Ascending aorta (tissue), 2 donors: ENCODE data around the gene DOC2B. TPM values are rescaled to one million over a fixed set of nuclear protein-coding genes. Genes with fewer than 3 reads are reported as not detected.

Source experiments
- DNase-seq, 2 donors: peaks; one replicate each; pipeline ENCODE4 v3.0.0-alpha.2; 2019; ENCODE audit warnings: low spot score in 2 of 2
- H3K27ac ChIP-seq, 2 donors: fragments of 200-600 bp; sonication (generic); one replicate each; pipeline ENCODE4 v1.5.1; 2016 to 2017; ENCODE audit warnings: mild to moderate bottlenecking in 1 of 2
- H3K27me3 ChIP-seq: fragments of 200-600 bp; sonication (generic); one replicate; pipeline ENCODE4 v1.5.1; 2017
- H3K36me3 ChIP-seq, 2 donors: fragments of 200-600 bp; sonication (generic); one replicate each; pipeline ENCODE4 v1.5.1; 2016
- H3K4me1 ChIP-seq, 2 donors: fragments of 200-600 bp; sonication (generic); one replicate each; pipeline ENCODE4 v1.5.1; 2016 to 2017; ENCODE audit warnings: mild to moderate bottlenecking in 1 of 2
- H3K4me3 ChIP-seq, 2 donors: fragments of 200-600 bp; sonication (generic); one replicate each; pipeline ENCODE4 v1.5.1; 2016 to 2017; ENCODE audit warnings: mild to moderate bottlenecking in 1 of 2
- H3K9me3 ChIP-seq, 2 donors: fragments of 200-600 bp; sonication (generic); one replicate each; pipeline ENCODE4 v1.5.1; 2016
- intact Hi-C: fragments of 100-400 bp; cut with DNase I; formaldehyde crosslinking; loops from one replicate; pipeline ENCODE4 v1.15.1; 2023
- total RNA-seq: library from RNA; depleted of rRNA; stranded (reverse); fragments of >200 nt; gene quantifications from one replicate; pipeline ENCODE4 v1.1.0, GENCODE V29; 2016
- TF ChIP-seq, protein P1 (sequence below), 3 experiments: fragments of 200-600 bp in 2 of 3; fragments of 450-650 bp in 1 of 3; sonication (generic) in 2 of 3; IDR thresholded peaks; one replicate each; pipeline ENCODE4 v1.5.1; 2016 to 2019; ENCODE audit warnings: antibody characterized with exemption in 3 of 3, mild to moderate bottlenecking in 1 of 3, moderate library complexity in 1 of 3

DOC2B gene
- total RNA-seq, 1 donor from 2014 or later, result 200 TPM

DNA sequence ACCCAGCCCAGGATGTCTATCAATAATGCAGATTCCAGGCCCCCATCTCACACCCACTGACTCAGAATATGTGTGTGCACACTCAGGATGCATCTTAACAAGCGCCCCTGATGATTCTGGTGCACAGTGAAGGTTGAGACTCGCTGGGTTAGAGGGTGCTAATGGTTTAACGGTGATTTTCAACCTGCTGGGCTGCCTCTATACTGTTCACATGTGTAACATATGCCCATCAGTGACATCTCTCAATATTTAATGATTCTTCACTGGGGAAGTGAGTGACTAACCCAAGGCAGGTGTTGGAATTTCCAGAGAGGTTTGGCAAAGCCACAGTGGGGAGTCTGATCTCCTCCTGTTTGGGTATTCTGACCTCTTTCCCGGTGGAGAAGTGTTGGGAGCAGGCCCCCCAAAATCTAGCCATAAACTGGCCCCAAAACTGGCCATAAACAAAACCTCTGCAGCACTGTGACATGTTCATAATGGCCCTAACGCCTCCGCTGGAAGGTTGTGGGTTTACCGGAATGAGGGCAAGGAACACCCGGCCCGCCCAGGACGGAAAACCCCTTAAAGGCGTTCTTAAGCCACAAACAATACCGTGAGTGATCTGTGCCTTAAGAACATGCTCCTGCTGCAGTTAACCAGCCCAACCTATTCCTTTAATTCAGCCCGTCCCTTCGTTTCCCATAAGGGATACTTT, 4.1 kb upstream of the DOC2B start:
- DNase-seq, result no peak
- Histone ChIP-seq H3K4me1 (no peaks in the 10 kb centered on the region), H3K4me3 (no peak overlapping the region), H3K36me3 (no peaks in the 10 kb centered on the region), H3K27ac (no peak overlapping the region), H3K27me3 (no peaks in the 10 kb centered on the region), H3K9me3 (no peaks in the 10 kb centered on the region)
- TF ChIP-seq, protein P1, sequence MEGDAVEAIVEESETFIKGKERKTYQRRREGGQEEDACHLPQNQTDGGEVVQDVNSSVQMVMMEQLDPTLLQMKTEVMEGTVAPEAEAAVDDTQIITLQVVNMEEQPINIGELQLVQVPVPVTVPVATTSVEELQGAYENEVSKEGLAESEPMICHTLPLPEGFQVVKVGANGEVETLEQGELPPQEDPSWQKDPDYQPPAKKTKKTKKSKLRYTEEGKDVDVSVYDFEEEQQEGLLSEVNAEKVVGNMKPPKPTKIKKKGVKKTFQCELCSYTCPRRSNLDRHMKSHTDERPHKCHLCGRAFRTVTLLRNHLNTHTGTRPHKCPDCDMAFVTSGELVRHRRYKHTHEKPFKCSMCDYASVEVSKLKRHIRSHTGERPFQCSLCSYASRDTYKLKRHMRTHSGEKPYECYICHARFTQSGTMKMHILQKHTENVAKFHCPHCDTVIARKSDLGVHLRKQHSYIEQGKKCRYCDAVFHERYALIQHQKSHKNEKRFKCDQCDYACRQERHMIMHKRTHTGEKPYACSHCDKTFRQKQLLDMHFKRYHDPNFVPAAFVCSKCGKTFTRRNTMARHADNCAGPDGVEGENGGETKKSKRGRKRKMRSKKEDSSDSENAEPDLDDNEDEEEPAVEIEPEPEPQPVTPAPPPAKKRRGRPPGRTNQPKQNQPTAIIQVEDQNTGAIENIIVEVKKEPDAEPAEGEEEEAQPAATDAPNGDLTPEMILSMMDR (IDR thresholded peaks at IDR 0.05), result no peak
- intact Hi-C loops, result no loop called here

DNA sequence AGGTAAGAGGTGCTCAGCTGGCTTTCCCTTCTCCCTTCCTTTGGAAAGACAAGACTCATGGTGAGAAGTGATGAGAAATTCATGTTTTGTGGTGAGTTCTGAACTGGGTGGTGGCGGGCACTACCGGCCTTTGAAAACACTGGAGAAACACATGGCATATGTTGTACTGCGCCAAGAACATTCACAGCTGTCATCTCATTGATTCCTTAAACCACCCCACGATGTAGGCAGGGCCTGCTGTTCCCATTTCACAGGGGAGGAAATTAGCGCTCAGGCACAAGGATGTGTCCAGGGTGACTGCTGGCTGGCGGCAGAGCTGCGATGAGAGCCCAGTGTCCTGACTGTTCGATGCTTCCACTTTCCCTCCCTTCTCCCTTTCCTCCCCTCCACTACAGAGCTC, 1.6 kb upstream of the DOC2B start:
- no peak overlapping the region for H3K27ac ChIP-seq
- no peaks in the 10 kb centered on the region for H3K9me3 ChIP-seq
- DNase-seq, result no peak
- no peaks in the 10 kb centered on the region for H3K4me1 ChIP-seq
- H3K4me3 ChIP-seq, result no peak overlapping the region
- H3K36me3 ChIP-seq, result no peaks in the 10 kb centered on the region
- intact Hi-C loops, result no loop called here
- TF ChIP-seq, protein P1 (IDR thresholded peaks at IDR 0.05), result no peak
- H3K27me3 ChIP-seq, result peaks cover 7% of the 10 kb centered on the region

DNA sequence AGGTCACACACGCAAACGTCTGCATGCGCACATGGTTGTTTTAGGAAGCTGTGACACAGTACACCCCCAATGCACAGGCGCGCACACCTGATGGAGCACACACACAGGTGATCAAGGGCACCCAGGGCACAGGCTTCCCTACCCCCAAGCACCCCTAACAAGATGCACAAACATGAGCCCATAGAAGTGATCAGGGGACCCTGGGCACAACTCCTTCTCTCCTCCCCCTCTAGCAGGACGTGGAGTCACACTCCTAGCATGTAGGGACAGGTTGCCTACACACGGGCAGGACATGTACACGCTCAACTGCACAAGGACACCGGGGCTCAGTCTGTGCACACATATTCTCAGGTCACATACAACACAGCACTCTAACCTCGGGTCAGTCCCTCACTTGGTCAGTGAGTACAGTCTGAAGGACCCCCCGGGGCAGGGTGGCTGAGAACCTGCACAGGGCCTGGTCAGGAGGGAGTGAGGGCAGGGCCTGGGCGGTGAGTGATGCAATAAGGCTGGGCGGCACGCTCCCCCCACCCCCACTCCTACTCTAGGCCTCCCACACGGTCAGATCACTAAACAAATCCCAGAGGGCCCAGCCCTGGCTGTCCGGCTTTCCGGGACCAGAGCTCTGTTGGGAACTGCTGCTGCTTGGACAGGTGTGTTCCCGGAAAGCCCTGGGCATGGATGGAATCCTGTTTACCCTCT, 751 bp upstream of the DOC2B start:
- intact Hi-C loops, result no loop called here

DNA sequence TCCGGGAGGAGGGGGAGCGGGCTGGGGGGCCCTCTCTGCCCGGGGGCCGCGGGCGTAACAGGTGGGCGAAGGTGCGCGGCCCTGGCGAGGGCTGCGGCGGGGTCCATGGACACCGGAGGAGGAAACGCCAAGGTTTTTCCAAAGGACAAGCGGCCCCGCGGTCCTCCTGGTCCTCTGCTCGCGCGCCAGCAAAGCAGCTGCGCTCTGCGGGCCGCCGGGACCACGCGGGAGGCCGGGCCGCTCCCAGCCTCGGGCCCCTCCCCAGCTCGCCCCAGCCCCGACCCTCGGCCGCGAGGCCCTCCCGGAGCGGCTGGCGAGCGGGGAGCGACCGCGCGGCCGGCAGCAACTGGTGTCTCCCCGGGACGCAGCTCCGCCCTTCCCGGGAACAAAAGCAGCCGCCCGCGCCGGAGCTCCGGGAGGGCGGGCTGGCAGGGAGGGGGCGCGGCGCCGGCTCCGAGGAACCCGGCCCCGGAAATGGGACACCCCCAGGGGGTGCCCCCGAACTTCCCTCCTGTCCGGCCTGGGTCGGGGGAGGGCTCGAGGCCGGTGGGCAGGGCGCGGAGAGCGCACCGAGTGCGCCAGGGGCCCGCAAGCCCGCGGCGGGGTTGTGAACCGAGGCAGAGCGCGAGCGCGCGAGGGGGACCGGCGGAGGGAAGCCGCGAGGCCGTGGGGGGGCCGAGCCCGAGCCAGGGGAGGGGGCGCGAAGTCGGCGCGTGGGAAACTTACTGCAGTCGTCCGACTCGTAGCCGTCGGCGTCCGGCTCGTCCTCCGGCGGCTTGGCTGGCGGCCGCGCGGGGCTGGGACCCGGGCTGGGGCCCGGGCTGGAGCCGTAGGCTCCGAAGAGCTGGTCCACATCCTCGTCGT, 837 bp downstream of the DOC2B start:
- Histone ChIP-seq H3K36me3 (no peaks in the 10 kb centered on the region), H3K27ac (peak overlapping the region in 1 of 2 donors; percentile 27), H3K4me1 (no peaks in the 10 kb centered on the region), H3K9me3 (no peaks in the 10 kb centered on the region), H3K27me3 (peaks cover 7% of the 10 kb centered on the region), H3K4me3 (peak overlapping the region; percentile 47 to 51)
- TF ChIP-seq, protein P1 (IDR thresholded peaks at IDR 0.05), result no peak
- intact Hi-C loops, result no loop called here
- no peak for DNase-seq

More for the DNA sequence above, 751 bp upstream of the DOC2B start:
- Histone ChIP-seq H3K27me3 (peaks cover 7% of the 10 kb centered on the region), H3K4me1 (no peaks in the 10 kb centered on the region), H3K36me3 (no peaks in the 10 kb centered on the region), H3K4me3 (peak overlapping the region in 1 of 2 donors; percentile 58), H3K9me3 (no peaks in the 10 kb centered on the region), H3K27ac (no peak overlapping the region)
- DNase-seq, result no peak
- TF ChIP-seq, protein P1 (IDR thresholded peaks at IDR 0.05), result no peak

DNA sequence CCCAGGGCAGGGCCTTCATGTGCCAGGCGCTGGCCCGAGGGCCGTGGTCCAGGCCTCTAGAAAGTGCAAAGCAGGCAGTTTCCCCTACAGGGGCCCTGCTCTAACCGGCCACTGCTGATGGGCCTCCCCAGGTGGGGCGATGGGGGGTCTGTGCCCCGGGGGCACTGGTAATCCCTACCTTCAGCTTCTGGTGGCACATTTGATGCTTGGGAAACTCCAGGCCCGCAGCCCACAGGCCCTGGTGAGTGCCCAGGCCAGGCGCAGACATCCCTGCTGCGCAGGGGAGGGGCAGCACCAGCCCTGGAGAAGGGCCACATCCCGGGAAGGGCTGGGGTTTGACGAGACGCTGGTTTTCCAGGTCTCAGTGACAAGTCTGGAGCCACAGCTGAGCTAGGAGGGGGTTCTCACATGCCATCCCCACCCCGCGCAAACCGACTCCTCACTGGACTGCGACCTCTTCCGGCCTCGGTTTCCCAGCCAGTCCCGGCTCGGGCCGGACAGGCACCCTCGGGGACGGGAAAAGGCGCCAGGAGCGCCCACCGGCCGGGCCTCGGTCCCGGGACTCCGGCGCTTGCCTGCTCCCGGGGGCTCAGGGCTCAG, 1.6 kb downstream of the DOC2B start:
- Histone ChIP-seq H3K9me3 (no peaks in the 10 kb centered on the region), H3K27me3 (peaks cover 7% of the 10 kb centered on the region), H3K4me3 (peak overlapping the region; percentile 47 to 51), H3K4me1 (no peaks in the 10 kb centered on the region), H3K36me3 (no peaks in the 10 kb centered on the region), H3K27ac (no peak overlapping the region)
- intact Hi-C loops, result no loop called here
- TF ChIP-seq, protein P1 (IDR thresholded peaks at IDR 0.05), result no peak
- DNase-seq, result no peak
